ENCODE results near the gene NACA. TPM values are rescaled to one million over a fixed set of nuclear protein-coding genes. Genes with fewer than 3 reads are reported as not detected.

The NACA gene
- total and polyA plus RNA-seq, 2 of the 13 experiments (the other 11 are each of a cell fraction or from before 2014, with no cell fraction given) = 799 to 1,700 TPM

DNA sequence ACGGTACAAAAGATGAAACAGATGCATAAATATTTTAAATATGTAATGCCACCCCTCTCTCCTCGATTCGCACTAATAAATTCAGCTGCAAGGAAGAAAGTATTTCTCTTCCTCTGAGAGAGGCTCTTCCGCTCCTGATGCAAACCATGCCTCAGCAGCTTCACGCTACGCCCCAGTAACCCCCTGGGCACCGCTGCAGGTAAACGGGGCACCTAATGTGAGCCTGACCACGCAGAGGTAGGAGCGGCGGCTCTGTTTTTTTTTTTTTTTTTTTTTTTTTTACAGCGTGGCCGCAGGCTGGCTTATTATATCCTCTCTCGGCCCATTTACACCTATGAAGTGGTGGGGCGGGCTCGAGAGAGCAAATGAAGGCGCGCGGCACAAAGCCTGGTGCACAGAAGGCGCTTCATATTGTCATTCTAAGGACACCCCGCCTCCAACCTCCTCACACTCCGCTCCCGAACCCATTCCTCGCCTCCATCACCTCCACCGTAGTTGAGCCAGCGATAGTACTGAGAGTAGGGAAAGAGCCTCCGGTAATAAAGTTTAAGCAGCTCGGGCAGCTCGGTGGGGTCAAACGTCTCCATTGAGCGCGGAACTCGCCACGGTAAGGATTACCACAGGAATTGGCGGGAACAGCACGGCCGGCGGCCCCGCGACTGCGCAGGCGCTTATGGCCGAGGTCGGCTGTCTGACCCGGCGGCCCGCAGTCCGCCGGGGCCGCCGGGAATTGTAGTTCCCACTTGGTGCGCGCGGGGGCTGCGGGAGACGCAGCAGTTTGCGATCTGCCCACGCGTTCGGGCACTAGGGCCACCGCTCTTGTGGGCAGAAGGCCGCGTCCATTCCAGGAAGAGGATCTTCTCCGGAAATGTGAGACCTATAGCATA is 26.9 kb upstream of the NACA start, which contains the start of gene PRIM1 (continued):
- TF ChIP-seq PAF1 (CRISPR knock-in tag; IDR thresholded peaks at IDR 0.05) = no peak
- 0 out of 2 replicates have a peak, but pooled peaks have one; percentile 61 for TF ChIP-seq MEIS1 (CRISPR knock-in tag; IDR thresholded peaks at IDR 0.05; ENCODE audit: borderline replicate concordance)
- TF ChIP-seq ZNF713 (CRISPR knock-in tag; IDR thresholded peaks at IDR 0.05) = no peak
- TF ChIP-seq STAT5B (CRISPR knock-in tag; IDR thresholded peaks at IDR 0.05) = no peak
- no peak for TF ChIP-seq ZNF746 (CRISPR knock-in tag; IDR thresholded peaks at IDR 0.05)
- no peak for TF ChIP-seq SSRP1 (CRISPR knock-in tag; IDR thresholded peaks at IDR 0.05)
- no peak for TF ChIP-seq BHLHE40 (IDR thresholded peaks at IDR 0.05; ENCODE audit: low read length)
- no peak for TF ChIP-seq ZNF121 (CRISPR knock-in tag; IDR thresholded peaks at IDR 0.05)
- TF ChIP-seq ZNF253 (CRISPR knock-in tag; IDR thresholded peaks at IDR 0.05; ENCODE audit: borderline replicate concordance) = no peak
- TF ChIP-seq NFATC3 (CRISPR knock-in tag; IDR thresholded peaks at IDR 0.05) = no peak
- TF ChIP-seq, protein P1, sequence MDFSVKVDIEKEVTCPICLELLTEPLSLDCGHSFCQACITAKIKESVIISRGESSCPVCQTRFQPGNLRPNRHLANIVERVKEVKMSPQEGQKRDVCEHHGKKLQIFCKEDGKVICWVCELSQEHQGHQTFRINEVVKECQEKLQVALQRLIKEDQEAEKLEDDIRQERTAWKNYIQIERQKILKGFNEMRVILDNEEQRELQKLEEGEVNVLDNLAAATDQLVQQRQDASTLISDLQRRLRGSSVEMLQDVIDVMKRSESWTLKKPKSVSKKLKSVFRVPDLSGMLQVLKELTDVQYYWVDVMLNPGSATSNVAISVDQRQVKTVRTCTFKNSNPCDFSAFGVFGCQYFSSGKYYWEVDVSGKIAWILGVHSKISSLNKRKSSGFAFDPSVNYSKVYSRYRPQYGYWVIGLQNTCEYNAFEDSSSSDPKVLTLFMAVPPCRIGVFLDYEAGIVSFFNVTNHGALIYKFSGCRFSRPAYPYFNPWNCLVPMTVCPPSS (IDR thresholded peaks at IDR 0.05) = no peak
- 0 out of 2 replicates have a peak, but pooled peaks have one; percentile 13 for TF ChIP-seq HNRNPL (IDR thresholded peaks at IDR 0.05; ENCODE audit: low read depth, low read length)
- no peak for TF ChIP-seq NKX3-1 (CRISPR knock-in tag; IDR thresholded peaks at IDR 0.05)
- TF ChIP-seq, protein P2, sequence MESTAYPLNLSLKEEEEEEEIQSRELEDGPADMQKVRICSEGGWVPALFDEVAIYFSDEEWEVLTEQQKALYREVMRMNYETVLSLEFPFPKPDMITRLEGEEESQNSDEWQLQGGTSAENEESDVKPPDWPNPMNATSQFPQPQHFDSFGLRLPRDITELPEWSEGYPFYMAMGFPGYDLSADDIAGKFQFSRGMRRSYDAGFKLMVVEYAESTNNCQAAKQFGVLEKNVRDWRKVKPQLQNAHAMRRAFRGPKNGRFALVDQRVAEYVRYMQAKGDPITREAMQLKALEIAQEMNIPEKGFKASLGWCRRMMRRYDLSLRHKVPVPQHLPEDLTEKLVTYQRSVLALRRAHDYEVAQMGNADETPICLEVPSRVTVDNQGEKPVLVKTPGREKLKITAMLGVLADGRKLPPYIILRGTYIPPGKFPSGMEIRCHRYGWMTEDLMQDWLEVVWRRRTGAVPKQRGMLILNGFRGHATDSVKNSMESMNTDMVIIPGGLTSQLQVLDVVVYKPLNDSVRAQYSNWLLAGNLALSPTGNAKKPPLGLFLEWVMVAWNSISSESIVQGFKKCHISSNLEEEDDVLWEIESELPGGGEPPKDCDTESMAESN (CRISPR knock-in tag; conservative IDR thresholded peaks at IDR 0.05) = peak; percentile 69; the same call in 1 of the 2 replicates
- TF ChIP-seq KAT2B (IDR thresholded peaks at IDR 0.05; ENCODE audit: borderline replicate concordance, low read depth, low read length) = no peak
- TF ChIP-seq ZSCAN21 (CRISPR knock-in tag; IDR thresholded peaks at IDR 0.05; ENCODE audit: borderline replicate concordance) = no peak
- TF ChIP-seq KDM6A (CRISPR knock-in tag; IDR thresholded peaks at IDR 0.05; ENCODE audit: low read depth) = no peak
- TF ChIP-seq ATF7 (IDR thresholded peaks at IDR 0.05) = no peak
- no peak for TF ChIP-seq ATF7 (CRISPR knock-in tag; IDR thresholded peaks at IDR 0.05)
- no peak for TF ChIP-seq THYN1 (CRISPR knock-in tag; IDR thresholded peaks at IDR 0.05; ENCODE audit: borderline replicate concordance, low read depth)
- TF ChIP-seq ZNF205 (CRISPR knock-in tag; IDR thresholded peaks at IDR 0.05) = no peak; the same call in 1 of the 2 replicates
- TF ChIP-seq AKNA (CRISPR knock-in tag; IDR thresholded peaks at IDR 0.05; ENCODE audit: borderline replicate concordance) = no peak
- no peak for TF ChIP-seq ZMYM2 (CRISPR knock-in tag; IDR thresholded peaks at IDR 0.05)
- no peak for TF ChIP-seq GZF1 (CRISPR knock-in tag; IDR thresholded peaks at IDR 0.05)
